ENCODE measurements around the gene TTC28. TPM values are rescaled to one million over a fixed set of nuclear protein-coding genes. Genes with fewer than 3 reads are reported as not detected.

The TTC28 gene
- total RNA-seq, 4 donors from 2014 or later = 10.2 to 23.8 (median 13.4) TPM

- H3K4me3 ChIP-seq (ENCODE audit: low read depth, poor library complexity, severe bottlenecking) = no peak overlapping the region
- DNase-seq (ENCODE audit: low spot score in 2 of 2) = no peak
- TF ChIP-seq POLR2A (IDR thresholded peaks at IDR 0.05) = no peak
- TF ChIP-seq, protein P1, sequence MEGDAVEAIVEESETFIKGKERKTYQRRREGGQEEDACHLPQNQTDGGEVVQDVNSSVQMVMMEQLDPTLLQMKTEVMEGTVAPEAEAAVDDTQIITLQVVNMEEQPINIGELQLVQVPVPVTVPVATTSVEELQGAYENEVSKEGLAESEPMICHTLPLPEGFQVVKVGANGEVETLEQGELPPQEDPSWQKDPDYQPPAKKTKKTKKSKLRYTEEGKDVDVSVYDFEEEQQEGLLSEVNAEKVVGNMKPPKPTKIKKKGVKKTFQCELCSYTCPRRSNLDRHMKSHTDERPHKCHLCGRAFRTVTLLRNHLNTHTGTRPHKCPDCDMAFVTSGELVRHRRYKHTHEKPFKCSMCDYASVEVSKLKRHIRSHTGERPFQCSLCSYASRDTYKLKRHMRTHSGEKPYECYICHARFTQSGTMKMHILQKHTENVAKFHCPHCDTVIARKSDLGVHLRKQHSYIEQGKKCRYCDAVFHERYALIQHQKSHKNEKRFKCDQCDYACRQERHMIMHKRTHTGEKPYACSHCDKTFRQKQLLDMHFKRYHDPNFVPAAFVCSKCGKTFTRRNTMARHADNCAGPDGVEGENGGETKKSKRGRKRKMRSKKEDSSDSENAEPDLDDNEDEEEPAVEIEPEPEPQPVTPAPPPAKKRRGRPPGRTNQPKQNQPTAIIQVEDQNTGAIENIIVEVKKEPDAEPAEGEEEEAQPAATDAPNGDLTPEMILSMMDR (IDR thresholded peaks at IDR 0.05) = no peak
- intact Hi-C loops (cut with DNase I; ENCODE audit: low total_unique reads) = no loop called here
Measured at GRCh38 chr22:27941143-27941542, 738.5 kb downstream of the TTC28 start.

DNA sequence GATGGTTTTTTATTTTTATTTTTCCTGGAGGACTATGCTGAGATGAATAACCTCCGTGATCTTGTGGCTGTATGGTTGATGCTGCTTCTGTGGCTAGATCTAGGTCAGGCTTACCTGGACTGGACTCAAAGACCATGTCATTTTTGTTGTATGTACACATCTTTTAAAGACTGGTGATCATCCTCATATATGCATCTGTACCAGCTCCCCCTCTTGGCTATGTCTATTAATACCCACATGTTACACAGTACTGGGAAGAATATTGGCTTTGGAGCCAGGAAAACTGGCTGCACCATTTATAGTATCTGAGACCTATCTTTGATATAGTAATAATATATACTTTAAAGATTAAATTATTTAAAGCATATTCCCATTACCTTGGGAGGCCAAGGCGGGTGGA is 742.2 kb downstream of the TTC28 start:
- WGBS, 2 donors = 100% methylated on average over 2 of the region's 2 CpGs
- H3K4me3 ChIP-seq (ENCODE audit: low read depth, poor library complexity, severe bottlenecking) = no peak overlapping the region
- DNase-seq (ENCODE audit: low spot score in 2 of 2) = no peak
- TF ChIP-seq POLR2A (IDR thresholded peaks at IDR 0.05) = no peak
- TF ChIP-seq, protein P1 (IDR thresholded peaks at IDR 0.05) = no peak
- intact Hi-C loops (cut with DNase I; ENCODE audit: low total_unique reads) = no loop called here

DNA sequence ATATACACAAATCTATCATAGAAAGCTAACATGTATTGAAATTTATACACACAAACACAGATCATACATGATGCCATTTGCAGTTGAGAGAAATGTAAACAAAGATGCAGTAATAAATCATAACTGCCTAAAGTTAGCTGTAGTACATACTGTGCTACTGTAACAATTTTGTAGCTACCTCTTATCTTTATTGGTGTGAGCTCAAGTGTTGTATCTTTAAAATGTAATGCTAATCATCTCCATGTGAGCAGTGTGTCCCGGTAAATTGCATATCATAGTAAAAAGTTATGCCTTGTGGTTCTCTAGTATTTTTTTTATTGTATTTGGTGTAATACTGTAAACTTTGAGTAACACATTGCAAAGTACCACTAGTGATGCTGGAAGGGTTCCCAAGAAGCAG is 743.7 kb downstream of the TTC28 start:
- intact Hi-C loops (cut with DNase I; ENCODE audit: low total_unique reads) = no loop called here
- 86 to 90% methylated on average over 1 of the region's 1 CpG for WGBS, 2 donors
- TF ChIP-seq, protein P1 (IDR thresholded peaks at IDR 0.05) = no peak
- no peak for TF ChIP-seq POLR2A (IDR thresholded peaks at IDR 0.05)
- DNase-seq (ENCODE audit: low spot score in 2 of 2) = no peak
- no peak overlapping the region for H3K4me3 ChIP-seq (ENCODE audit: low read depth, poor library complexity, severe bottlenecking)

- intact Hi-C loops (cut with DNase I; ENCODE audit: low total_unique reads) = no loop called here
- H3K4me3 ChIP-seq (ENCODE audit: low read depth, poor library complexity, severe bottlenecking) = no peak overlapping the region
- DNase-seq (ENCODE audit: low spot score in 2 of 2) = no peak
- WGBS, 2 donors = 87 to 88% methylated on average over 5 of the region's 5 CpGs
- TF ChIP-seq POLR2A (IDR thresholded peaks at IDR 0.05) = no peak
- TF ChIP-seq, protein P1 (IDR thresholded peaks at IDR 0.05) = no peak
Measured at GRCh38 chr22:27934069-27934468, 745.6 kb downstream of the TTC28 start.

DNA sequence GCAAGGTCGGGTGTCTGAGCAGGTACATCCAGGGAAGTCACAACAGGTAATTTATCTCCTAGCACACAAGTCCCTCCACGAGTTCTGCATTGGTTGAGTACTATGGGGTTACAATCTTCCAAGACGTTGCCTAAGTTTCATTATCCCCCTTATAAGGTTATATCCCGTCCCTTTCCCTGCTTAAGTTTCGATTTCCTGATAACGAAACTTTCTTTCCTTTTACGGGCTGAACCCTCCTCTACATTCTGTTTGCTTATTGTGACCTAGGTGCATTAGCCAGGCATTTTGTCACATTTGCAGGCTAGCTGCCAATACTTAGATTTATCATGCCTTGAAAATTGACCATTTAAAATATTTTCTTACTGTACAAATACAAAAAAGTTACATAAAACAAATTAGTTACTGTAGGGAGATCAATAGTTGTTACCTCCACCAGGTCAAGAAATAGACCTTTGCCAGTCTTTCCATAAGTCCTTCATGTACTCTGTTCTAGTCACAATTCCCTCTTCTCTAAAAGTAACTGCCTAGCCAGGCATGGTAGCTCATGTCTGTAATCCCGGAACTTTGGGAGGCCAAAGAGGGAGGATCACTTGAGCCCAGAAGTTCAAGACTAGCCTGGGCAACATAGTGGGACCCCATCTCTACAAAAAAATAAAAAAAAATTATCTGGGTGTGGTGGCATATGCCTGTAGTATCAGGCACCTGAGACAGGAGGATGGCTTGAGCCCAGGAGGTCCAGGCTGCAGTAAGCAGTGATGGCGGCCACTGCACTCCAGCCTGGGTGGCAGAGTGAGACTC is 746.3 kb downstream of the TTC28 start:
- H3K4me3 ChIP-seq (ENCODE audit: low read depth, poor library complexity, severe bottlenecking) = no peak overlapping the region
- TF ChIP-seq POLR2A (IDR thresholded peaks at IDR 0.05) = no peak
- TF ChIP-seq, protein P1 (IDR thresholded peaks at IDR 0.05) = no peak
- WGBS, 2 donors = 92 to 96% methylated on average over 9 of the region's 9 CpGs
- DNase-seq (ENCODE audit: low spot score in 2 of 2) = no peak
- intact Hi-C loops (cut with DNase I; ENCODE audit: low total_unique reads) = no loop called here

Measured in lower leg skin (tissue), 4 donors.